ENCODE results near the gene ZNF684. TPM values are rescaled to one million over a fixed set of nuclear protein-coding genes. Genes with fewer than 3 reads are reported as not detected.
"Not testable (repeated sequence)": the region's sequence is repeated elsewhere in the genome, so short reads cannot be mapped to it uniquely, and the experiment has no call there.

ZNF684 gene
- total and polyA plus RNA-seq, 2 experiments from 2014 or later = 7.6 to 8.9 TPM

DNA sequence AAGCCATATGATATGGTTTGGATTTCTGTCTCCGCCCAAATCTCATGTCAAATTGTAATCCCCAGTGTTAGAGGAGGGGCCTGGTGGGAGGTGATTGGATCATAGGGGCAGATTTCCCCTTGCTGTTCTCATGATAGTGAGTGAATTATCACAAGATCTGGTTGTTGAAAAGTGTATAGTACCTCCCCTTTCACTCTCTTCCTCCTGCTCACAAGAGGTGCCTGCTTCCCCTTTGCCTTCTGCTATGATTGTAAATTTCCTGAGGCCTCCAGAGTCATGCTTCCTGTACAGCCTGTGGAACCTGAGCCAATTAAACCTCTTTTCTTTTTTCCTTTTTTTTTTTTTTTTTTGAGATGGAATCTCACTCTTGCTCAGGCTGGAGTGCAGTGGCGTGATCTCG lies 43.4 kb downstream of the ZNF684 start:
- H3K4me3 ChIP-seq; H3K9me2 ChIP-seq (ENCODE audit: insufficient read depth); H3F3A ChIP-seq (replicated peaks; ENCODE audit: low read depth); H4K20me1 ChIP-seq (replicated peaks; ENCODE audit: insufficient read depth); H3K27ac ChIP-seq (ENCODE audit: low read depth); ATAC-seq; H3K4me3 Mint-ChIP-seq; H3K4me1 ChIP-seq (ENCODE audit: insufficient read depth); H3K9me3 Mint-ChIP-seq; H3K27me3 ChIP-seq (ENCODE audit: insufficient read depth); H3K36me3 Mint-ChIP-seq (ENCODE audit: low read depth); H3K4me1 Mint-ChIP-seq; DNase-seq (ENCODE audit: low spot score); H3K36me3 ChIP-seq (ENCODE audit: insufficient read depth); H3K79me2 ChIP-seq (replicated peaks; ENCODE audit: insufficient read depth); H3K4me2 ChIP-seq; H3K27ac Mint-ChIP-seq; H2AFZ ChIP-seq; H3K27me3 Mint-ChIP-seq (ENCODE audit: insufficient read depth, low read depth, poor library complexity): not testable (repeated sequence)

DNA sequence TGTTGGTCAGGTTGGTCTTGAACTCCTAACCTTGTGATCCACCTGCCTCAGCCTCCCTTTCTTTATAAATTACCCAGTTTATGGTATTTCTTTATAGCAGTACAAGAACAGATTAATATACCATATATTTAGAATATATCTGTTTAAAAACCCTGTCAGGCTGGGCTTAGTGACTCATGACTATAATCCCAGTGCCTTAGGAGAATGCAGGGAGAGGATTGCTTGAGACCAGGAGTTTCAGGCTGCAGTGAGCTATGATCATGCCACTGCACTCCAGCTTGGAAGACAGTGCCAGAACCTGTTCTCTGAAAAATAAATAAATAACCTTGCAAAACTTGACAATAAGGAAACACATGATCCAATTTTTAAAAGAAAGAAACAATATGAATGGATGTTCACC lies 43.9 kb downstream of the ZNF684 start:
- Histone ChIP-seq H3F3A (replicated peaks; ENCODE audit: low read depth) (no peaks in the 10 kb centered on the region), H3K27ac (ENCODE audit: low read depth) (no peak overlapping the region), H2AFZ (no peak overlapping the region), H3K4me3 (no peak overlapping the region), H4K20me1 (replicated peaks; ENCODE audit: insufficient read depth) (no peaks in the 10 kb centered on the region), H3K36me3 (ENCODE audit: insufficient read depth) (no peaks in the 10 kb centered on the region), H3K4me2 (no peak overlapping the region), H3K4me1 (ENCODE audit: insufficient read depth) (no peaks in the 10 kb centered on the region), H3K9me2 (ENCODE audit: insufficient read depth) (no peaks in the 10 kb centered on the region), H3K27me3 (ENCODE audit: insufficient read depth) (no peaks in the 10 kb centered on the region), H3K79me2 (replicated peaks; ENCODE audit: insufficient read depth) (no peaks in the 10 kb centered on the region)
- no peak for TF ChIP-seq POLR2AphosphoS5 (IDR thresholded peaks at IDR 0.05; ENCODE audit: low read depth)
- TF ChIP-seq EZH2 (IDR thresholded peaks at IDR 0.05; ENCODE audit: low read depth, unreplicated experiment) = no peak
- TF ChIP-seq STAT1 (IDR thresholded peaks at IDR 0.05; ENCODE audit: unreplicated experiment) = no peak
- TF ChIP-seq, protein P1, sequence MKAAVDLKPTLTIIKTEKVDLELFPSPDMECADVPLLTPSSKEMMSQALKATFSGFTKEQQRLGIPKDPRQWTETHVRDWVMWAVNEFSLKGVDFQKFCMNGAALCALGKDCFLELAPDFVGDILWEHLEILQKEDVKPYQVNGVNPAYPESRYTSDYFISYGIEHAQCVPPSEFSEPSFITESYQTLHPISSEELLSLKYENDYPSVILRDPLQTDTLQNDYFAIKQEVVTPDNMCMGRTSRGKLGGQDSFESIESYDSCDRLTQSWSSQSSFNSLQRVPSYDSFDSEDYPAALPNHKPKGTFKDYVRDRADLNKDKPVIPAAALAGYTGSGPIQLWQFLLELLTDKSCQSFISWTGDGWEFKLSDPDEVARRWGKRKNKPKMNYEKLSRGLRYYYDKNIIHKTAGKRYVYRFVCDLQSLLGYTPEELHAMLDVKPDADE (IDR thresholded peaks at IDR 0.05) = no peak
- no peak for TF ChIP-seq EZH2phosphoT487 (IDR thresholded peaks at IDR 0.05; ENCODE audit: unreplicated experiment)
- no peak for TF ChIP-seq CREB1 (CRISPR knock-in tag; IDR thresholded peaks at IDR 0.05; ENCODE audit: low read depth)
- TF ChIP-seq, protein P2, sequence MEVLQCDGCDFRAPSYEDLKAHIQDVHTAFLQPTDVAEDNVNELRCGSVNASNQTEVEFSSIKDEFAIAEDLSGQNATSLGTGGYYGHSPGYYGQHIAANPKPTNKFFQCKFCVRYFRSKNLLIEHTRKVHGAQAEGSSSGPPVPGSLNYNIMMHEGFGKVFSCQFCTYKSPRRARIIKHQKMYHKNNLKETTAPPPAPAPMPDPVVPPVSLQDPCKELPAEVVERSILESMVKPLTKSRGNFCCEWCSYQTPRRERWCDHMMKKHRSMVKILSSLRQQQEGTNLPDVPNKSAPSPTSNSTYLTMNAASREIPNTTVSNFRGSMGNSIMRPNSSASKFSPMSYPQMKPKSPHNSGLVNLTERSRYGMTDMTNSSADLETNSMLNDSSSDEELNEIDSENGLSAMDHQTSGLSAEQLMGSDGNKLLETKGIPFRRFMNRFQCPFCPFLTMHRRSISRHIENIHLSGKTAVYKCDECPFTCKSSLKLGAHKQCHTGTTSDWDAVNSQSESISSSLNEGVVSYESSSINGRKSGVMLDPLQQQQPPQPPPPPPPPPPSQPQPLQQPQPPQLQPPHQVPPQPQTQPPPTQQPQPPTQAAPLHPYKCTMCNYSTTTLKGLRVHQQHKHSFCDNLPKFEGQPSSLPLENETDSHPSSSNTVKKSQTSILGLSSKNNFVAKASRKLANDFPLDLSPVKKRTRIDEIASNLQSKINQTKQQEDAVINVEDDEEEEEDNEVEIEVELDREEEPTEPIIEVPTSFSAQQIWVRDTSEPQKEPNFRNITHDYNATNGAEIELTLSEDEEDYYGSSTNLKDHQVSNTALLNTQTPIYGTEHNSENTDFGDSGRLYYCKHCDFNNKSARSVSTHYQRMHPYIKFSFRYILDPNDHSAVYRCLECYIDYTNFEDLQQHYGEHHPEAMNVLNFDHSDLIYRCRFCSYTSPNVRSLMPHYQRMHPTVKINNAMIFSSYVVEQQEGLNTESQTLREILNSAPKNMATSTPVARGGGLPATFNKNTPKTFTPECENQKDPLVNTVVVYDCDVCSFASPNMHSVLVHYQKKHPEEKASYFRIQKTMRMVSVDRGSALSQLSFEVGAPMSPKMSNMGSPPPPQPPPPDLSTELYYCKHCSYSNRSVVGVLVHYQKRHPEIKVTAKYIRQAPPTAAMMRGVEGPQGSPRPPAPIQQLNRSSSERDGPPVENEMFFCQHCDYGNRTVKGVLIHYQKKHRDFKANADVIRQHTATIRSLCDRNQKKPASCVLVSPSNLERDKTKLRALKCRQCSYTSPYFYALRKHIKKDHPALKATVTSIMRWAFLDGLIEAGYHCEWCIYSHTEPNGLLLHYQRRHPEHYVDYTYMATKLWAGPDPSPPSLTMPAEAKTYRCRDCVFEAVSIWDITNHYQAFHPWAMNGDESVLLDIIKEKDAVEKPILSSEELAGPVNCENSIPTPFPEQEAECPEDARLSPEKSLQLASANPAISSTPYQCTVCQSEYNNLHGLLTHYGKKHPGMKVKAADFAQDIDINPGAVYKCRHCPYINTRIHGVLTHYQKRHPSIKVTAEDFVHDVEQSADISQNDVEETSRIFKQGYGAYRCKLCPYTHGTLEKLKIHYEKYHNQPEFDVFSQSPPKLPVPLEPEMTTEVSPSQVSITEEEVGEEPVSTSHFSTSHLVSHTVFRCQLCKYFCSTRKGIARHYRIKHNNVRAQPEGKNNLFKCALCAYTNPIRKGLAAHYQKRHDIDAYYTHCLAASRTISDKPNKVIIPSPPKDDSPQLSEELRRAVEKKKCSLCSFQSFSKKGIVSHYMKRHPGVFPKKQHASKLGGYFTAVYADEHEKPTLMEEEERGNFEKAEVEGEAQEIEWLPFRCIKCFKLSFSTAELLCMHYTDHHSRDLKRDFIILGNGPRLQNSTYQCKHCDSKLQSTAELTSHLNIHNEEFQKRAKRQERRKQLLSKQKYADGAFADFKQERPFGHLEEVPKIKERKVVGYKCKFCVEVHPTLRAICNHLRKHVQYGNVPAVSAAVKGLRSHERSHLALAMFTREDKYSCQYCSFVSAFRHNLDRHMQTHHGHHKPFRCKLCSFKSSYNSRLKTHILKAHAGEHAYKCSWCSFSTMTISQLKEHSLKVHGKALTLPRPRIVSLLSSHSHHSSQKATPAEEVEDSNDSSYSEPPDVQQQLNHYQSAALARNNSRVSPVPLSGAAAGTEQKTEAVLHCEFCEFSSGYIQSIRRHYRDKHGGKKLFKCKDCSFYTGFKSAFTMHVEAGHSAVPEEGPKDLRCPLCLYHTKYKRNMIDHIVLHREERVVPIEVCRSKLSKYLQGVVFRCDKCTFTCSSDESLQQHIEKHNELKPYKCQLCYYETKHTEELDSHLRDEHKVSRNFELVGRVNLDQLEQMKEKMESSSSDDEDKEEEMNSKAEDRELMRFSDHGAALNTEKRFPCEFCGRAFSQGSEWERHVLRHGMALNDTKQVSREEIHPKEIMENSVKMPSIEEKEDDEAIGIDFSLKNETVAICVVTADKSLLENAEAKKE (CRISPR knock-in tag; IDR thresholded peaks at IDR 0.05) = no peak
- TF ChIP-seq, protein P3, sequence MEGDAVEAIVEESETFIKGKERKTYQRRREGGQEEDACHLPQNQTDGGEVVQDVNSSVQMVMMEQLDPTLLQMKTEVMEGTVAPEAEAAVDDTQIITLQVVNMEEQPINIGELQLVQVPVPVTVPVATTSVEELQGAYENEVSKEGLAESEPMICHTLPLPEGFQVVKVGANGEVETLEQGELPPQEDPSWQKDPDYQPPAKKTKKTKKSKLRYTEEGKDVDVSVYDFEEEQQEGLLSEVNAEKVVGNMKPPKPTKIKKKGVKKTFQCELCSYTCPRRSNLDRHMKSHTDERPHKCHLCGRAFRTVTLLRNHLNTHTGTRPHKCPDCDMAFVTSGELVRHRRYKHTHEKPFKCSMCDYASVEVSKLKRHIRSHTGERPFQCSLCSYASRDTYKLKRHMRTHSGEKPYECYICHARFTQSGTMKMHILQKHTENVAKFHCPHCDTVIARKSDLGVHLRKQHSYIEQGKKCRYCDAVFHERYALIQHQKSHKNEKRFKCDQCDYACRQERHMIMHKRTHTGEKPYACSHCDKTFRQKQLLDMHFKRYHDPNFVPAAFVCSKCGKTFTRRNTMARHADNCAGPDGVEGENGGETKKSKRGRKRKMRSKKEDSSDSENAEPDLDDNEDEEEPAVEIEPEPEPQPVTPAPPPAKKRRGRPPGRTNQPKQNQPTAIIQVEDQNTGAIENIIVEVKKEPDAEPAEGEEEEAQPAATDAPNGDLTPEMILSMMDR (conservative IDR thresholded peaks at IDR 0.05; ENCODE audit: low read depth in 2 of 2) = no peak
- TF ChIP-seq ZNF331 (CRISPR knock-in tag; IDR thresholded peaks at IDR 0.05; ENCODE audit: low read depth) = no peak
- TF ChIP-seq, protein P4, sequence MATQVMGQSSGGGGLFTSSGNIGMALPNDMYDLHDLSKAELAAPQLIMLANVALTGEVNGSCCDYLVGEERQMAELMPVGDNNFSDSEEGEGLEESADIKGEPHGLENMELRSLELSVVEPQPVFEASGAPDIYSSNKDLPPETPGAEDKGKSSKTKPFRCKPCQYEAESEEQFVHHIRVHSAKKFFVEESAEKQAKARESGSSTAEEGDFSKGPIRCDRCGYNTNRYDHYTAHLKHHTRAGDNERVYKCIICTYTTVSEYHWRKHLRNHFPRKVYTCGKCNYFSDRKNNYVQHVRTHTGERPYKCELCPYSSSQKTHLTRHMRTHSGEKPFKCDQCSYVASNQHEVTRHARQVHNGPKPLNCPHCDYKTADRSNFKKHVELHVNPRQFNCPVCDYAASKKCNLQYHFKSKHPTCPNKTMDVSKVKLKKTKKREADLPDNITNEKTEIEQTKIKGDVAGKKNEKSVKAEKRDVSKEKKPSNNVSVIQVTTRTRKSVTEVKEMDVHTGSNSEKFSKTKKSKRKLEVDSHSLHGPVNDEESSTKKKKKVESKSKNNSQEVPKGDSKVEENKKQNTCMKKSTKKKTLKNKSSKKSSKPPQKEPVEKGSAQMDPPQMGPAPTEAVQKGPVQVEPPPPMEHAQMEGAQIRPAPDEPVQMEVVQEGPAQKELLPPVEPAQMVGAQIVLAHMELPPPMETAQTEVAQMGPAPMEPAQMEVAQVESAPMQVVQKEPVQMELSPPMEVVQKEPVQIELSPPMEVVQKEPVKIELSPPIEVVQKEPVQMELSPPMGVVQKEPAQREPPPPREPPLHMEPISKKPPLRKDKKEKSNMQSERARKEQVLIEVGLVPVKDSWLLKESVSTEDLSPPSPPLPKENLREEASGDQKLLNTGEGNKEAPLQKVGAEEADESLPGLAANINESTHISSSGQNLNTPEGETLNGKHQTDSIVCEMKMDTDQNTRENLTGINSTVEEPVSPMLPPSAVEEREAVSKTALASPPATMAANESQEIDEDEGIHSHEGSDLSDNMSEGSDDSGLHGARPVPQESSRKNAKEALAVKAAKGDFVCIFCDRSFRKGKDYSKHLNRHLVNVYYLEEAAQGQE (IDR thresholded peaks at IDR 0.05; ENCODE audit: unreplicated experiment) = no peak
- Mint-ChIP-seq H3K27ac (no peak overlapping the region), H3K4me3 (no peak overlapping the region), H3K36me3 (ENCODE audit: low read depth) (no peaks in the 10 kb centered on the region), H3K9me3 (peaks cover 9% of the 10 kb centered on the region; the same call in 1 of the 3 replicates), H3K27me3 (ENCODE audit: insufficient read depth, low read depth, poor library complexity) (peaks cover 4% of the 10 kb centered on the region), H3K4me1 (no peaks in the 10 kb centered on the region)
- no peak for DNase-seq (ENCODE audit: low spot score)
- ATAC-seq = no peak
